ENCODE data around the gene SLC16A3. TPM values are rescaled to one million over a fixed set of nuclear protein-coding genes. Genes with fewer than 3 reads are reported as not detected.

The SLC16A3 gene
- total RNA-seq, 1 donor from 2014 or later, result 4.2 TPM

- DNase-seq, result no peak
Observed at GRCh38 chr17:82269138-82269881, 40.5 kb downstream of the SLC16A3 start.

DNA sequence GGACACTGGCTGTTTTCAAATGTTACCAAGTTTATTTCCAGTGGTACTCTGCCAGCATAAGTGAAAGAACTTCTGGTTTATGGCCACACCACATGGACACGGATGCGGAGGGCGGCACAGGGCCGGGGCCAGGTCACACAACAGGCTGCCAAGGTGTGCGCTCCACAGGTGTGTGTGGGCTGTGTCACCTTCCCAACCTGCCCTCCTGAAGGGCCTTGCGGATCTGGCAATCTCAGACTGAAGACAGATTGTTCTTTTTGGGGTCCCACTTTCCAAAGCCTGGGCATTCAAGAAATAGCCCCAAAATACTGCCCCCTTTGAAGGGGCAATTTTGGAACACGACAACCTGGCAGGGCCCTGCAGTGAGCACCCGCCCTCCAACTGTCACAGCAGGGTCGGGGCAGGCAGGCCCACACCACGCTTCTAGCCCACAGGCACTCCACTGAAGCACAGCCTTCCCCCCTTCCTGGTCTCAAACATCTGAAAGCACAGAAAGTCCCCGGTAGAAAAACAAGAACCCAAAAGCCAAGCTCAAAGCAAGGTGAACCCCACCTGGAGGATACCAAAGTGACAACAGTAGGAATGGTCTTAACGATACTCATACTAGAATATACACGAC lies 41.1 kb downstream of the SLC16A3 start:
- DNase-seq, result no peak

- DNase-seq, result no peak
Observed at GRCh38 chr17:82270651-82271050, 41.8 kb downstream of the SLC16A3 start.

- no peak for DNase-seq
Observed at GRCh38 chr17:82271401-82271800, 42.6 kb downstream of the SLC16A3 start.

DNA sequence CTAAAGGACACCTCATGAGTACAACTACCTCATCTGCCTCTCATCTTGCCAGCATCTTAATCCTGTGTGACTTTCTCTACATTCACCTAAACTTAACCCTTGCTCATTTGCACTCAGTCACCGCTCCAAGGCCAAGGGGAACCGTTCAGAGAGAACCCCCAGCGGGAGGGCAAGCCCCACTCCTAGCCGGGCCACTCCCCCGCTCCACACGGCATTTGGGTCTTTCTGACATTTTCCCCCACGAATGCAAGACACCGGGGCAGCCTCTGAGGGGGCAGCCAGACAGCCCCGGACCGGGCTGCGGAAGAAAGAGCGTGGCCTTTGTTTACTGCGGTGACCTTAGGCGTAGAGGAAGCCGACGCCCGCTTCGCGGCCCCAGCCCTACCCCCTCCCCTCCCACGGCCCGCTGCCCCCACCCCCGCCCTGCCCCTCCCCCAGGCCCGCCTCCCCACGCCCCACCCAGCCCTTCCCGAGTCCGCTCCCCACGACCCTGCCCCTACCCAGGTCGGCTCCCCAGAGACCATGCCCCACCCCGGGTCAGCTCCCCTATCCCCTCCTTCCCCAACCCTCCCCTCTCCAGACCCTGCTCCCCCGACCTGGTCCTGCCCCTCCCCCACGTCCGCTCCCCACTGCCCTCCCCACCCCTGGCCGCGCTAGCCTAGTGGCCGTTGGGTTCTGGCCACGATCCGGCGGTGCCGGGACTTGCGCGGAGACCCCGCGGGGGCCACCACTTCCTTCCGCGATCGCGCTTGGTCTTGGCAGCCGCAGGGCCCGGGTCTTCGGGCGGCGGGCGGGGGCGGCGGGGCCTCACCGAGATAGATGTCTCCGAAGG lies 43.9 kb downstream of the SLC16A3 start:
- no peak for DNase-seq

- peak; percentile 79 for DNase-seq
Observed at GRCh38 chr17:82273327-82274133, 44.7 kb downstream of the SLC16A3 start, which contains the start of gene CSNK1D. TSS of gene CSNK1D (minus strand) at chr17:82273700. CDS start at chr17:82273381, 319 bp downstream.

- DNase-seq, result no peak
Observed at GRCh38 chr17:82274134-82275020, 45.5 kb downstream of the SLC16A3 start.

DNA sequence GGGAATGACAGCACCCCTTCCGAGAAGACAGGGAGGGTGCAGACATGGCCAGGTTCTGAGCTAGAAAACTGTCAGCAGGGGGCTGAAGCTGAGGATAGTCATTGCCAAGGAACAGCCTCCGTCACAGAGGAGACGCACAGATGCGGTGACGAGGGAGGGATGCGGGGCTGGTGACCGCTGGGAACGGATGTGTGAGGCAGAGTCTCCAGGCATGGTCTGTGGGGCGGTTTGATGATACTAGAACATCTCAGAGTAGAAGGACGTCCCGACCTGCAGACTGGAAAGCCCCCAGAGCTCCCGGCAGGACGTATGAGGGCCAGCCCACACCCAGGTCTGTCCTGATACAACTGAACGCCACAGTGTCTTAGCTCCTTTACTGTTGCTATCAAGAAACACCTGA lies 46.5 kb downstream of the SLC16A3 start:
- DNase-seq, result no peak

GRCh38 chr17:82276938-82277337 lies 48.1 kb downstream of the SLC16A3 start:
- no peak for DNase-seq

DNA sequence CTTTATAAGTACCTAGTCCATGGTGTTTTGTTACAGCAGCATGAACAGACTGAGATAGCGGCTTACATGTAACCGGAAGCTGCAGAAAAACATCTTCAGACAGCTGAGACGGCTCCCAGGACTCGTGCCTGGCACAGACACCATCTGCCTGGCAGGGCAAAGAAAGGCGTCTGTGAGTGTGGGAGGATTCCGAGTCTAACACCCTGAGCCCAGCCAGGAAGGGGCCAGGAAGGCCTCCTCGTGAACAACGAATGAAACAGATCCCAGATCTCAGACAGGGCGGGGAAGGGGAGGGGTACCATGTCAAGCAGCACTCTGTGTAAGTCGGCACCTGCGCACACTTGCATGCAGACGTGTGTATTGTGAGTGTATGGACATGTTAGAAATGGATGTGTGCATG lies 49.0 kb downstream of the SLC16A3 start:
- no peak for DNase-seq

DNA sequence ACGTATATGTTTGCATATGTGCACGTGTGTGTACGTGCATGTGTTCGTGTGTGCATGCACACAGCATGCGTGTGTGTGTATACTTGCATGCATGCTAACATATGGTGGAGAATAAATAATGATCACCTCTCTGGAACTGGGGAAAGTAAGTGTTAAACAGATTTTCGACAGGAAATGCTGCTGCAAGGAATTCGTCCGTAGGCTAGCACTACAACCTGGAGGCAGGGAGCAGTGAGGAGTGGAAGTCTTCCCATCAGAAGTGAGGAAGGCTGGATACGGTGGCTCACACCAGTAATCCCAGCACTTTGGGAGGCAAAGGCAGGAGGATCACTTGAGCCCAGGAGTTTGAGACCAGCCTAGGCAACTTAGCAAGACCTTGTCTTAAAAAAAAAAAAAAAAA lies 49.5 kb downstream of the SLC16A3 start:
- DNase-seq, result no peak

DNA sequence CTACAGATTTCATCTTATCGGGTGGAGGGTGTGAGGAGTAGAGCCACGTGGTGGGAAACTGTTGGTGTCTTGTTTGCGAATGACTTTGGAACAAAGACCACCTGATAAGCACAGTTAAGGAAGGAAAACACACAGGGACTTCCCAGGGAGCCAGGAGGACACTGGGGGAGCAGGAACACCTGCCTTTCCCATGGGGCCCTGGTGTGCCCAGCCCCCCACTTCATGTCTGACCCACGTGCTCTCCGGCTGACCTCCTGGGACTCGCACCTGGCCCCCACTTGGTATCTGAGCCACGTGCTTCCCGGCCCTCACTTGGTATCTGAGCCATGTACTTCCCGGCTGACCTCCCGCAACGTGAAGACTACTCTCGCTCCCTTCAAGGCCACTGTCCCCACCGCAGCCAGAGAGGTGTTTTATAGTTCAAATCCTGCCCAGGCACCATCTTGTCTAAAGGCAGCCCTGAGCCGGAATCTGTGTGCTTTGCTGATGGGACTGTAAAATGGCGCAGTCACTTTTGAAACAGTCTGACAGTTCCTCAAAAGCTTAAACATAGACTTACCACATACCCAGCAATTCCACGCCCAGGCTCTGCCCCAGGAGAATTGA lies 50.0 kb downstream of the SLC16A3 start:
- DNase-seq, result no peak

- DNase-seq, result no peak
Observed at GRCh38 chr17:82280537-82280936, 51.7 kb downstream of the SLC16A3 start.

GRCh38 chr17:82281076-82281475 lies 52.2 kb downstream of the SLC16A3 start:
- no peak for DNase-seq

DNA sequence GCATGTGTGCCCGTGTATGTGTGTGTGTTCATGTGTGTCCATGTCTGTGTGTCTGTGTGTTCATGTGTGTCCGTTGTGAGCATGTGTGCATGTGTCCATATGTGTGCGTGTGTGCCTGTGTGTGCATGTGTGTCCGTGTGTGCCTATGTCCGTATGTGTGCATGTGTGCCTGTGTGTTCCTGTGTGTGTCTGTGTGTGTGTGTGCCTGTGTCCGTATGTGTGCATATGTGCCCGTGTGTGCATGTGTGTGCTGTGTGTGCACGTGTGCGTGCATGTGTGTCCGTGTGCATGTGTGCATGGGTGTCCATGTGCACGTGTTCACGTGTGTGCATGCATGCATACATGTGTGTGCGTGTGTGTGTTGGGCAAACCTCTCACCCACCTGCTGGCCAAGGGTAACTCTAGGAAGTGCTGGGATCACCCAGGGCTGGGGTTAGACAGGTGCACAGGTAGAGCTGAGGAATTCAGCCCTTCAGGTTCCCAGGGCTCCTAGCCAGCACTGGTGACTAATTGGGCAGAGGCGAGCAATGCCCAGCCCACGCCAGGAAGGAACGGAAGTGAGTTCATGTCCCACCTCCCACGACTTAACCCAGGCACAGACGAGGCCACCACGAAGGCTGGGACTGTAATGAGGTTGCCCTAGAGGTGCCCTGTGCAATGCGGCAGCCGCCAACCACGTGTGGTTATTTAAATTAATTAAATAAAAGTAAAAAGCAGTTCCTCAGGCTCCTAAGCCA lies 52.8 kb downstream of the SLC16A3 start:
- no peak for DNase-seq

DNA sequence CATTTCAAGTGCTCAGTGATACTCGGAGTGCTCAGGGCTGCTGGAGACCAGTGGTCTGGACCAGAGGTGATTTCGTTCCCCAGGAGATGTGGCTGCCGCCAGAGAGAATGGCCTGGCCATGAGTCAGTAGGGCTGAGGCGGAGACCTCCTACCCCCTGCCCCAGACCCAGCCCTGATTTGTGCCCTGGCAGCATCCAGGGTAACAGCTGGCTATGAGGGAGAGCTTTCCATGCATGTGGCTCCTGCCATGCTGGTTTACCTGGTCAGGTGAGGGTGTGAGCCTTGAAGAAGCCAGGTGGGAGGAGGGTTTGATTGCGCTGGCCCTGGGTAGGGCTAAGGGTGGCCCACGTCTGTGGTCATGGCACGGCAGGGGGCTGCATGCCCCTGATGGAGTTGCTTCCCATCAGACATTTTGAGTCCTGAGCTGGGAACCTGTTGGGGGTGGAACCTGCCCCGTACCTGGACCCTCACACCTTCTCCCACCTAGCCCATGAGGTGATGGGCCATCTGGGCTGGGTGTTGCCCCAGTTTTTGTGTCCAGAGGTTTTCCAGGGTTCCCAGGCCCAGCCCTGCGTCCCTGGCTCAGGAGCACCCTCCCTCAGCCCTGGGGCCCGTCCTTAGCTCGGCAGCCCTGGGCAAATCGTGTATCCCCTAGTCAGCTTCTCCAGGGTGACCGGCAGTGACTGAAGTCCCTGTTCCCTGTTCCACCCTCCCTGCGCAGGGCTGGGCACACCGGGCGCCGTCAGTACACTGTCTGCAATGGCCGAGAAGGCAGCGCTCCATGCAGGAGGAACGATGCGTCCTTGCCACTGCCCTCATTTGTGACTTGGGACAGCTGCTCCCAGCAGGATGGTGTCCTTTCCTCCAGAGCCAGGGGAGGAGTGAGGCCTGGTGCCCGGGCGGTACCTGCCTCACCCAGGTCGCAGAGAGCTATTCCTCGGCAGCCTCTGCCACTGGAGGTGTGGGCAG lies 53.7 kb downstream of the SLC16A3 start:
- no peak for DNase-seq

DNA sequence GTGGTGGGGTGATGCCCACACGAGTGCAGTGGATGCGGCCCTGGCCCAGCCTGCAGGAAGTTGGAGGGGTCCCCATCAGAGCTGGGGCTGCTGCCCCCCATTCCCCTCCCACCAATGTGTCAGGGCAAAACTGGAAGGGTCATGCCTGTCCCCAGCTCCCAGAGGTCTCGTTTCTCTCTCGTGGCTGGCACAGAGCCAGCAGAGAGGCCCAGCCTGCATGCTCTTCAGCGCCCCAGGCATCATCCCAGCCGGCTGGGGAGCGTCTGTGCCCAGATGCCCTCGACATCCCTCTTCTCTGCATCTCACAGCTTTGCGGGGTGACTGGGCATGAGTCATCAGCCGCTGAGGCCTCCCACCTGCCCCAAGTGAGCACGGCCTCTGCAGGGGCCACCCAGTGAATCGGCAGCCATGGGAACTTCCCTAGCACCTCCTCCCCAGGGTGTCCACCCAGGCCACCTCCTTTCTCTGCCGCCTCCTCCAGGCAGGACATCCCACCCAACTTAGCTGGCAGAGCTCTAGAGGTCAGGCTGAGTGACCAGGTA lies 54.4 kb downstream of the SLC16A3 start:
- DNase-seq, result no peak

- DNase-seq, result no peak
Observed at GRCh38 chr17:82285141-82285540, 56.3 kb downstream of the SLC16A3 start.
